ENCODE measurements around the gene NFASC.

DNA sequence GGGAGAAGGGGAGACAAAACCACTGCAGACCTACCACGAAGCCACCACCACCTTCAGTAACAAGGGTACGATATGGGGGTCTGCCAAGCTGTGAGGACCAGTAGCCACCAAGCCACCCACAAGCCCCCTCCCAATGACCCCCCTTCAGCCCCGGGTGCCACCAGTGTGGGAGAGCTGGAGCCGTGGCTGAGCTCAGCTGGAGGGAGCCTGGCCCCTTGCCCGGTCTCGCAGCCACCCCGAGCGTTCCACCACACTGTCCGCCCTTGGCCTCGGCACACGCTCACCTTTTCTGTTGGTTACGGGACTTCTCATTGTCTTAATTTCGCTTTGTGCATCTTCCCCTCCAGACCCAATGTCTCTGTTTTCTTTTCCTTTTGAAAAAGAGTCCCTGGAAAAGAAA lies 145.9 kb downstream of the NFASC start:
- TF ChIP-seq, protein P1, sequence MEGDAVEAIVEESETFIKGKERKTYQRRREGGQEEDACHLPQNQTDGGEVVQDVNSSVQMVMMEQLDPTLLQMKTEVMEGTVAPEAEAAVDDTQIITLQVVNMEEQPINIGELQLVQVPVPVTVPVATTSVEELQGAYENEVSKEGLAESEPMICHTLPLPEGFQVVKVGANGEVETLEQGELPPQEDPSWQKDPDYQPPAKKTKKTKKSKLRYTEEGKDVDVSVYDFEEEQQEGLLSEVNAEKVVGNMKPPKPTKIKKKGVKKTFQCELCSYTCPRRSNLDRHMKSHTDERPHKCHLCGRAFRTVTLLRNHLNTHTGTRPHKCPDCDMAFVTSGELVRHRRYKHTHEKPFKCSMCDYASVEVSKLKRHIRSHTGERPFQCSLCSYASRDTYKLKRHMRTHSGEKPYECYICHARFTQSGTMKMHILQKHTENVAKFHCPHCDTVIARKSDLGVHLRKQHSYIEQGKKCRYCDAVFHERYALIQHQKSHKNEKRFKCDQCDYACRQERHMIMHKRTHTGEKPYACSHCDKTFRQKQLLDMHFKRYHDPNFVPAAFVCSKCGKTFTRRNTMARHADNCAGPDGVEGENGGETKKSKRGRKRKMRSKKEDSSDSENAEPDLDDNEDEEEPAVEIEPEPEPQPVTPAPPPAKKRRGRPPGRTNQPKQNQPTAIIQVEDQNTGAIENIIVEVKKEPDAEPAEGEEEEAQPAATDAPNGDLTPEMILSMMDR (IDR thresholded peaks at IDR 0.05; ENCODE audit: low read length) = no peak
- TF ChIP-seq EZH2 (optimal IDR thresholded peaks at IDR 0.05; ENCODE audit: low read depth, low read length) (no peak), EZH2phosphoT487 (IDR thresholded peaks at IDR 0.05; ENCODE audit: low read length) (no peak)

All from MM.1S (cell line).